HL-60/S4 treated with phorbol 12-myristate 13-acetate at 8.2 ng/mL for 4 days and 3 days (cell line): ENCODE data around the gene HYCC1.
"Not testable (repeated sequence)": the region's sequence is repeated elsewhere in the genome, so short reads cannot be mapped to it uniquely, and the experiment has no call there.

Experiments
- in situ Hi-C: fragments of 300-500 bp; cut with MboI; formaldehyde crosslinking; loops from 2 replicates; pipeline ENCODE4 v1.15.0; 2022; ENCODE audit warnings: low sequenced_read_pairs

HYCC1 gene

GRCh38 chr7:22989643-22990587 is 24.0 kb downstream of the HYCC1 start:
- in situ Hi-C loops, result no loop called here

GRCh38 chr7:22985436-22985835 is 28.5 kb downstream of the HYCC1 start:
- in situ Hi-C loops, result no loop called here

DNA sequence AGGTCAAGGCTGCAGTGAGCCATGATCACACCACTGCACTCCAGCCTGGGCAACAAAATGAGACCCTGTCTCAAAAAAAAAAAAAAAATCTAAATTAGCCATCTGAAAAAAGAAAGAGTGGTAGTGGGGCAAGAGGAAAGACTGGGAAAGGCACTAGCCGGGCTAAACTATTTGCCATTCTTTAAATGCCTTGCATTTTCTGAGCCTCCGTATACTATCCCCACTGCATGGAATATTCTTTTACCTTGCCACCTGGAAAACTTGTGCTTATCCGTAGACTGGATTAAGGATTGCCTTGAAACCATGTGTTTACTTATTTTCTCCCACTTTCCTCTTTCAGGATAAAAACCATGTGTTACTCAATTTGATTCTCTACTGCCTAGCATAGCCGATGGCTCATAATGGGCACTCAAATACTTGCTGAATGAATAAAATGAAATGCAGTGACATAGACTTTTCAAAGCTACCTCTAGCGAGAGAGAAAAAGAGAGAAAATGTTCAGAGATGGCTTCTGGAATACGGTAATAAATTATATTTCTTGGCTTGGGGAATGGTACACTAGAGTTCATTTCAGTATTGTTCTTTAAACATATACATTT is 30.6 kb downstream of the HYCC1 start:
- in situ Hi-C loops, result no loop called here

GRCh38 chr7:22980422-22980821 is 33.5 kb downstream of the HYCC1 start:
- in situ Hi-C loops, result no loop called here

DNA sequence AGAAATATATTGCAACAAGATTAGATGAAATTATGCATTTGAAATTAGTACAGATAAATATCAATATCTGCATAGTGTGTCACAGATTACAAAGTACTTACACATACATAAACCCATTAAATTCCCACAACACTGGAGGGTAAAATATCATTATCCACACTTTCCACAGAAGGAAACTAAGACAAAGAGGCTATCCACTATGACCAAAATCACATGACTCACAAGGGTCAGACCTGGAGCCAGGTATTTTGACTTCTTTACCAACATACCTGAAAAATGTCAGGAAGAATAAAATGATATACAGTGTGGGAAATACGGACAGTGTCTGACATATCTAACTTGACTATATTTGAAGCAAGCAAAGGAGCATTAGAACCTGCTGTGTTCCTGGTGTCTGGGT is 34.1 kb downstream of the HYCC1 start:
- in situ Hi-C loops, result no loop called here

DNA sequence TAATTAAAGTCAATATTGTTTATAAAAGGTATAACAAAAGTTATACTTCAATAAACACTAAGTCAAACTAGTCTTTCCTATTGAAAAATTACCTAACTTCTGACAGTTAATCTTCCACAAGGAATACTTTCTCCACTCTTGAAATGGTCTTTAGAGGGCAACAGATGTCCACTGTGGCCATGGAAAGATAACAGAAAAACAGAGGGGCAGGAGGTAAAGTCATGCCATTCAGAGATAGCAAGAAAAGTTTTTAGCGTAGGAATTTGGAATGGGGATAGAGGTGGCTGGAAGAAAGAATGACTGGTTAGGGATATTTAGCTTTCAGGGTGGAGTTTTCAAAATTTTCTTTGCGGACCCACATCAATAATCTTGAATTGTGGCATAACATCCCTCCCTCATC is 34.7 kb downstream of the HYCC1 start:
- in situ Hi-C loops, result no loop called here

DNA sequence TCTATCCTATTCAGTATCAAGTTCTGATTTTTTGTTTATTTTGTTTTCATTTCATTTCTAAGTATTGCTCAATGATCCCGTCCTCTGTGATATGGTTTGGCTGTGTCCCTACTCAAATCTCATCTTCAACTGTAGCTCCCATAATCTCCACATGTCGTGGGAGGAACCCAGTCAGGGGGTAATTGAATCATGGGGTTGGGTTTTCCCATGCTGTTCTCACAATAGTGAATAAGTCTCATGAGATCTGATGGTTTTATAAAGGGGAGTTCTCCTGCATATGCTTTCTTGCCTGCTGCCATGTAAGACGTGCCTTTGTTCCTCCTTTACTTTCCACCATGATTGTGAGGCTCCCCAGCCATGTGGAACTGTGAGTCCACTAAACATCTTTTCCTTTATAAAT is 39.3 kb downstream of the HYCC1 start:
- in situ Hi-C loops, result not testable (repeated sequence)

GRCh38 chr7:22972207-22972606 is 41.7 kb downstream of the HYCC1 start:
- in situ Hi-C loops, result no loop called here

DNA sequence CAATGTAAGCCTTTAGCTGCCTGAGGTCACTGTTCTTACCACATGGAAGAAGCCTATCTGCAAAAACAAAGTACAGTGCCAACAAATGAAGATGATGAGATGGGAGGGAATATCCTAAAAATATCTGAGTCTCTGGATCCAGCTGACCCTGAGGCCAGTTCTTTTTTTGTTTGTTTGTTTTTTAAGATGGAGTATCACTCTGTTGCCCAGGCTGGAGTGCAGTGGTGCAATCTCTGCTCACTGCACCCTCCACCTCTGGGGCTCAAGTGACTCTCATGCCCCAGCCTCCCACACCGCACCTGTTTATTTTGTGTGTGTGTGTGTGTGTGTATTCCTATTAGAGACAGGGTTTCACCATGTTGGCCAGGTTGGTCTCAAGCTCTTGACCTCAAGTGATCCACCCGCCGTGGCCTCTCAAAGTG is 44.9 kb downstream of the HYCC1 start:
- in situ Hi-C loops, result no loop called here
